Endothelial cell of umbilical vein (primary cell): Measurements from ENCODE around the gene CHN2.

Experiments
- CTCF ChIP-seq, 2 donors: IDR thresholded peaks; 1 replicate in 1 of 2; 2 replicates in 1 of 2; pipeline ENCODE4 v1.5.1; 2011; ENCODE audit warnings: low read length in 2 of 2, mild to moderate bottlenecking in 2 of 2, moderate library complexity in 2 of 2, control low read depth in 1 of 2, inconsistent platforms in 1 of 2, low read depth in 1 of 2; ENCODE audit not compliant: insufficient read depth in 1 of 2; ENCODE audit errors: extremely low read depth in 1 of 2
- EZH2 ChIP-seq: IDR thresholded peaks from 2 replicates; pipeline ENCODE4 v1.6.1; 2012; ENCODE audit warnings: borderline replicate concordance, low read depth, mild to moderate bottlenecking, moderate library complexity, low read length, inconsistent platforms; ENCODE audit not compliant: severe bottlenecking
- MAX ChIP-seq: IDR thresholded peaks from 2 replicates; pipeline ENCODE4 v1.6.1; 2011; ENCODE audit not compliant: insufficient read depth, insufficient read length
- POLR2A ChIP-seq: IDR thresholded peaks from 2 replicates; pipeline ENCODE4 v1.6.1; 2012; ENCODE audit warnings: low read depth, mild to moderate bottlenecking, control low read depth, low read length
- POLR2AphosphoS5 ChIP-seq: IDR thresholded peaks from 2 replicates; pipeline ENCODE4 v1.6.1; 2012; ENCODE audit warnings: low read depth, mild to moderate bottlenecking, control low read depth, low read length, moderate library complexity; ENCODE audit not compliant: insufficient read depth

GRCh38 chr7:29285444-29285793 is 90.8 kb downstream of the CHN2 start:
- no peak for TF ChIP-seq EZH2
- TF ChIP-seq CTCF (IDR thresholded peaks at IDR 0.05; ENCODE audit: extremely low read depth in 1 of 2, insufficient read depth in 1 of 2, low read depth in 1 of 2, low read length in 2 of 2): no peak
- no peak for TF ChIP-seq POLR2A
- no peak for TF ChIP-seq POLR2AphosphoS5
- no peak for TF ChIP-seq MAX
